HL-60 (cell line): ENCODE results near the gene GABBR2.

Experiments
- DNase-seq, 2 experiments: peaks; one replicate each; pipeline ENCODE4 v3.0.0-alpha.2; 2010 to 2020; ENCODE audit warnings: low read depth in 1 of 2, low spot score in 1 of 2
- H3K27ac ChIP-seq: fragments of 250-450 bp; sonication (Bioruptor Pico); replicated peaks from 2 replicates; pipeline ENCODE4 v1.5.1; 2020; ENCODE audit warnings: mild to moderate bottlenecking, moderate library complexity
- H3K27me3 ChIP-seq: fragments of 250-450 bp; sonication (Bioruptor Pico); 2 replicates; pipeline ENCODE4 v1.5.1; 2021; ENCODE audit warnings: mild to moderate bottlenecking, moderate library complexity; ENCODE audit not compliant: insufficient read depth, poor library complexity, severe bottlenecking
- H3K4me3 ChIP-seq: replicated peaks from 2 replicates; pipeline ENCODE4 v1.5.1; 2011; ENCODE audit warnings: mild to moderate bottlenecking, control low read depth, low read length; ENCODE audit not compliant: insufficient read depth
- CTCF ChIP-seq: IDR thresholded peaks from one replicate; pipeline ENCODE4 v1.5.1; 2011; ENCODE audit warnings: low read length, control low read depth, inconsistent platforms; ENCODE audit not compliant: insufficient read depth
- GABPA ChIP-seq: IDR thresholded peaks from 2 replicates; pipeline ENCODE4 v1.6.1; 2012; ENCODE audit warnings: low read depth
- POLR2AphosphoS5 ChIP-seq: IDR thresholded peaks from 2 replicates; pipeline ENCODE4 v1.6.1; 2012; ENCODE audit warnings: low read depth
- REST ChIP-seq: IDR thresholded peaks from 2 replicates; pipeline ENCODE4 v1.6.1; 2012; ENCODE audit warnings: low read depth; ENCODE audit not compliant: insufficient replicate concordance
- SPI1 ChIP-seq: IDR thresholded peaks from 2 replicates; pipeline ENCODE4 v1.6.1; 2012; ENCODE audit warnings: low read depth, mild to moderate bottlenecking, borderline replicate concordance

GABBR2 gene

GRCh38 chr9:98605116-98605515, 103.6 kb downstream of the GABBR2 start:
- Histone ChIP-seq H3K4me3 (no peak overlapping the region), H3K27ac (no peak overlapping the region), H3K27me3 (peaks cover 6% of the 10 kb centered on the region)
- no peak for DNase-seq
- TF ChIP-seq POLR2AphosphoS5 = no peak
- TF ChIP-seq SPI1 = no peak

- no peak for DNase-seq
- H3K4me3 ChIP-seq = no peak overlapping the region
- H3K27ac ChIP-seq = no peak overlapping the region
- H3K27me3 ChIP-seq = peaks cover 4% of the 10 kb centered on the region
- TF ChIP-seq REST (no peak), SPI1 (no peak), GABPA (no peak), CTCF (no peak), POLR2AphosphoS5 (no peak)
Measured at GRCh38 chr9:98603821-98604383, 104.8 kb downstream of the GABBR2 start.

GRCh38 chr9:98602839-98603500, 105.8 kb downstream of the GABBR2 start:
- TF ChIP-seq REST (no peak), SPI1 (no peak), GABPA (no peak), CTCF (no peak), POLR2AphosphoS5 (no peak)
- H3K27ac ChIP-seq = no peak overlapping the region
- no peak for DNase-seq
- H3K27me3 ChIP-seq = peaks cover 2% of the 10 kb centered on the region
- H3K4me3 ChIP-seq = no peak overlapping the region

- DNase-seq = no peak
- Histone ChIP-seq H3K27ac (no peak overlapping the region), H3K27me3 (no peaks in the 10 kb centered on the region), H3K4me3 (no peak overlapping the region)
- TF ChIP-seq SPI1 = no peak
- TF ChIP-seq POLR2AphosphoS5 = no peak
- no peak for TF ChIP-seq REST
- no peak for TF ChIP-seq CTCF
- TF ChIP-seq GABPA = no peak
Measured at GRCh38 chr9:98600631-98601030, 108.1 kb downstream of the GABBR2 start.
